ACHN (cell line): ENCODE results near the gene BRIP1.
"Not testable (repeated sequence)": the region's sequence is repeated elsewhere in the genome, so short reads cannot be mapped to it uniquely, and the experiment has no call there.

ENCODE experiments used
- DNase-seq: peaks from one replicate; pipeline ENCODE4 v3.0.0-alpha.2; 2015
- in situ Hi-C: cut with HindIII; loops from 2 replicates; pipeline ENCODE4 v1.10.0; 2017; ENCODE audit warnings: low sequenced_read_pairs, low pct_ligation_motif_present, low pct_unique_long_range_greater_than_20kb

The BRIP1 gene

DNA sequence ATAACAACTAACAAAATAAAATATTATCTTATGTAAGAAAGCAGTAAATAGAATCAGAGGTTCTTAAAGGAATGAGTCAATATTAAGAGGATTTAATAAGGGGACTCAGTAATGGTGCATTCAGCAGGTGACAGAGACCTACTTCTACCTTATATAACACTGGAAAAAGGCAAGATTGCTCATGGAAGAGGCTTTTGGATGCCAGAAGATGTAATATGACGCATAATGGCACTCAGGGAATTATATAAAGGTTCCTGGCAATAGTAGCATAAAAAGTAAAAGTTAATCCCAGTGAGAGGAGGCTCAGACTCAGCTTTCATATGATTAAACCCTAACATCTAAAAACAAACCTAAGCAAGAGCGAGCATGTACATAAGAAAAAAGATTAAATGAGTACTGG is 136.4 kb downstream of the BRIP1 start:
- in situ Hi-C loops, result no loop called here
- DNase-seq, result no peak

DNA sequence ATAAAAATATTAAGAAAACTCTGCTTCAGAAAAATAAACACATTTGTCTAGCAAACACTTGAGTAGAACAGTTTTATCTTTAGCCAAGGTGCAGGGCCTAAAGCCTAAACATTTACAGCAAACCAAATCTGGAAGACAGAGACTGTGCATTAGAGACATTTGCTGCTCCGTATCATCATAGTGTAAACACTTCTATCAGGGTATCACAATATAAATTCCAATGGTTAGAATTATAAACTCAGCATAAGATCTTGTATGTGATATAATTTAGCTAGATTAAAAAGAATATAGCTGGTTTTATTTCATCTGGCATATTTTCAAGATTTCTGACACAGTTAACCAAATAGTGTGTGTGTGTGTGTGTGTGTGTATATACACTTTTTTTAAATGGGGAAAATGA is 138.6 kb downstream of the BRIP1 start:
- DNase-seq, result no peak
- in situ Hi-C loops, result no loop called here

DNA sequence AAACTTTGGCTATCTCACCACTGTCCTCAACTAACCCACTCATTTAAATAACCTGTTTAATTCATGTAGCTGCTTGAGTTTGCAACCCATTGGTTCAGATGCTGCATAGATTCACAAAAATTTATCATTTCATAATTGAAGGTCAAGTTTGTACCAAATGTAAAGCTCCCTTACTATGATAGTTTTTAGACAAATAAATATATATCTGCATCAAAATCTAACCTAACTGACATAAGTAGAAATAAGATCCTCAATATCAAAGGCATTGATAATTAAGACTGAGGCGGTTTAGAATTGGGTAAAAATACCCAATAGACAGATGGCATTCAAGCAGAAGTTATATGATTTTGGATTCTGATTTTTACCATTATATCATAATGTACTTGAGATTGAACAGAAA is 139.4 kb downstream of the BRIP1 start:
- in situ Hi-C loops, result no loop called here
- DNase-seq, result no peak

DNA sequence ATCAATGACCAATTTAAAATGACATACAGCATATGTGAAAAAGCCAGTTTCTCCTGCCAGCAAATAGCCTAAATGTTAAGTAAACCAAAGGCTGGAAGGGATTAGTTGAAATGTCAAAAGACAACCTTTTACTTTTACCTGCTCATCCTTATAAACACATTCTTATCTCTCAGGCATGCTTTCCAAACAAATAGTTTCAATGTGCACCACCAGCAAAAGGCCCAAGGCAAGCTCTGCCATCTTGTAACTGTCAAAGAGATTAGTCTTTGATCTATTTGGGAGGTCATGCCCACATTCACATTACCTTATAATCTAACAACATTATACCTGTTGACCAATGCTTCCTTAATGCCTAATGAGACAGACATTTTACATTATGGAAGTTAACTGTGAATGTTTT is 140.1 kb downstream of the BRIP1 start:
- DNase-seq, result no peak
- in situ Hi-C loops, result no loop called here

DNA sequence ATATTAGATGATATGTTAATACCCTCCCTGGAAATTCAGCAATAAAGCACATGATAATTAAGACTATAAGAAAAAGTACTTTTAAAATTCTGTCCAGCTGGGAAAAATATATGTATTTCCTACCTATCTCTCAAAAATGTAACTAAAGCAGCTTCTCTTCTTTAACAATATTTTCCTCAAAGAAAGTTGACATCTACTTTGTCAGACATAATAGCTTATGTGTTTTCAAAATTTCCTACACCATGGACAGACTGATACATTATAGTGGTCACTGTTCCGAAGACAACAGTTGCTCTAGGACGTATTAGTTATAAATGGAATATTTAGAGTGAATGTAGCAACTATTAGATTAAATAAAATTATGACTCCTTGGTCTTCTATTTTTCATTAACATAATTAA is 140.9 kb downstream of the BRIP1 start:
- in situ Hi-C loops, result no loop called here
- DNase-seq, result no peak

DNA sequence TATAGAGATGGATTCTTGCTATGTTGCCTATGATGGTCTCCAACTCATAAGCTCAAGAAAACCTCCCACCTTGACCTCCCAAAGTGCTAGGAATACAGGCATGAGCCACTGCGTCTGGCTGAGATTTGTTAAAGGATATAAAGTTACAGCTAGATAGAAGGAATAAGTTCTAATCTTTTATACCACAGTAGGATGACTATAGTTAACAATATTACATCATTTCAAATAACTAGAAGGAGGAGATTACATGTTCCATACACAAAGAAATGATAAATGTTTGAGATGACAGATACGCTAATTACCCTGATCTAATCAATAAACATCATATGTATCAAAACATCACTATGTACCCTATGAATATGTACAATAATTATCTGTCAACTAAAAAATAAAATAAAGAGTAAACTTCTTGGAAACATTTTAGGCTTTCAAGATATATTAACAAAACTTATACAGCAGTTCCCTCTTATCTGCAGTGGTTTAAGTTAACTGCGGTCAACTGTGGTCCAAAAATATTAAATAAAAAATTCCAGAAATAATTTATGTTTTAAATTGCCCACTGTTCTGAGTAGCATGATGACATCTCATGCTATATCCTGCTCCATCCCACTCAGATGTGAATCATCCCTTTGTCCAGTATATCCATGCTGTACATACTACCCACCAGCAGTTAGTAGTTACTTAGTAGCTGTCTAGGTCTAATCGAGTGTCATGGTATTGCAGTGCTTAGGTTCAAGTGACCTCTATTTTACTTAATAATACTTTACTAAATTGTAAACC is 143.1 kb downstream of the BRIP1 start:
- in situ Hi-C loops, result no loop called here
- DNase-seq, result no peak

DNA sequence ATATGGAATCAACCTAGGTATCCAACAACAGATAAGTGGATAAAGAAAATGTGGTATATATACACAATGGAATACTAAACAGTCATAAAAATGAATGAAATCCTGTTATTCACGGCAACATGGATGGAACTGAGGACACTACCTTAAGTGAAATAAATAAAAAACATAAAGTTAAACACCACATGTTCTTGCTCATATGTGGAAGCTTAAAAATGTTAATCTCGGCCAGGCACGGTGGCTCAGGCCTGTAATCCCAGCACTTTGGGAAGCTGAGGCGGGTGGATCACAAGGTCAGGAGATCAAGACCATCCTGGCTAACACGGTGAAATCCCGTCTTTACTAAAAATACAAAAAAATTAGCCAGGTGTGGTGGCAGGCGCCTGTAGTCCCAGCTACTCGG is 144.1 kb downstream of the BRIP1 start:
- DNase-seq, in situ Hi-C loops: not testable (repeated sequence)

DNA sequence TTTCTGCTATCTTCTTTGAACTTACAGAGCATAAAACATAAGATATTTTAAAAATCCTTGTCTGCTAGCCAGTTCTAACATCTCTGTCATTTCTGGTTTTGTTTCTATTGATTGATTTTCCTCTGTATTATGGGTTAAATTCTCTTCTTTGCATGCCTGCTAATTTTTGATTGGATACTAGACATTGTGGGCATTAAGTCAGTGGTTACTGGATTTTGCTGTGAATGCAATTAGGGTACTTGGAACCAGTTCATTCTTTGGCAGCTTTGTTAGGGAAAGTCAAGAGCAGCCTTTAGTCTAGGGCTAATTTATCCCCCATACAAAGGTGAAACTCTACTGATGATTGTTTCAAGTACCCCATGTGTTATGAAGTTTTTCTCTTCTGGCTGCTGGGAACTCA is 145.3 kb downstream of the BRIP1 start:
- DNase-seq, result no peak
- in situ Hi-C loops, result no loop called here

DNA sequence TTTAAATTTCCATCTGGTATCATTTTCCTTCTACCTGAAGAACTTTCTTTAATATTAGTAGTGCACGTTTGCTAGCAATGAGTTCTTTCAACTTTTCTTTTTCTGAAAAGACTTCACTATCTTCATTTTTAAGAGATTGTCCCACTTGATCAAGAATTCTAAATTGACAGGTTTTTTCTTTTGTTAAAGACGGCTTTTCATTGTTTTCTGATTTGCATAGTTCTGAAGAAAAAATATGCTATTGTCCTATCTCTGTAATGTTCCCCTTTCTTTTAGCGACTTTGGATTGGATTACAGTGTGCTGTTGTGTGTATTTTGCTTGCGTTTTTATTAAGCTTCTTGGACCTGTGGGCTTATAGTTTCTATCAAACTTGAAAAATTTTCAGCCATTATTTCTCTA is 146.0 kb downstream of the BRIP1 start:
- DNase-seq, result no peak
- in situ Hi-C loops, result no loop called here

DNA sequence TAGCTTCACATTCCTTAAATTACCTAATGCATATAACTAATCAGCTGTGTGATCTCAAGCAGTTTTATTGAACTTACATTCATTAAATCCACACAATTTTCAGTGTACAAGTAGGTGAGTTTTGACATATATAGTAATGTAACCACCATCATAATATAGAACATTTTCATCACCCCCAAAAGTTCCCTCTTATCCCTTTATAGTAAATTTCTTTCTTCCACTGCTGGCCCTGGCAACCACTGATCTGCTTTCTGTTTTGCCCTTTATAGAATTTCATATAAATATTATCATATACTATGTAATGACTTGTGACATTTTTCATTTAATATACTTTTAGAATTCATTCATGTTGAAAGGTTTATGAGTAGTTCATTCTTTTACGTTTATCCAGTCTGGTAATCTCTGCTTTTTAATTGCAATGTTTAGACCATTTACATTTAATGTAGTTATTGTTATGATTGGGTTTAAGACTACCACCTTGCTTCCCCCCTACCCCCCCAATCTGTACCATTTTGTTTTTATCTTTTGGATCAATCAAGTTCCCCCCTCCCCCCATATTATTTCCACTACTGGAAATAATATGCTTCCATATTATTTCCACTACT is 147.0 kb downstream of the BRIP1 start:
- in situ Hi-C loops, result no loop called here
- DNase-seq, result no peak

DNA sequence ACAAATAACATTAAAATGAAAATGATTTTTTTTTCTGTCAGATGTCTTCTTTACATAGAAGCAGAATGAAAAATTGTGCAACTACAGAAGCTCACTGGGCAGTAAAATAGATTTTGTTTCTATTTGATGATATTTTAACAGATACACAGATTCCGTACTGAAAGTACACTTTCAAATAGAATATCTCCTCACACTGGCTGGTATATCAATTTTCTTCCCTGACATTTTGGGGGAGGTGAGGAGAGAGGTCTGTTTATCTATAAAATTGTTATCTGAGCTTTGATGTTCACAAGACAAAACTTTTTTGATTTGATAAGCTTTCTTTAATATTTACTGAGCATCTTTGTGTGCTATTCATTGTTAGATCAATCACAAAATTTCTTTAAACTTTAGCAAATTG is 148.0 kb downstream of the BRIP1 start:
- in situ Hi-C loops, result no loop called here
- DNase-seq, result no peak

DNA sequence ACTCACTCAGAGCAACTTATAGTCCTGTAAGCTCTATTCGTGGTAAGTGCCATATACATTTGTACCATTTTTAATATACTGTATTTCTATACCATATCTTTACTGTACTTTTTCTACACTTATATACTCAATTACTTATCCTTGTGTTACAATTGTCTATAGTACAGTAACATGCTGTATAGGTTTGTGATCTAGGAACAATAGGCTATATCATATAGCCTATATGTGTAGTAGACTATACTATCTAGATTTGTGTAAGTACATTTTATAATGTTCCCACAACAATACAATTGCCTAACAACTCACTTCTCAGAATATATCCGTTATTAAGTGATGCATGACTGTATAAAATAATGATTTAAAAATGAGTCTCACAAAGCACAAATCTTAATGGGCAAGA is 149.0 kb downstream of the BRIP1 start:
- in situ Hi-C loops, result no loop called here
- DNase-seq, result no peak

DNA sequence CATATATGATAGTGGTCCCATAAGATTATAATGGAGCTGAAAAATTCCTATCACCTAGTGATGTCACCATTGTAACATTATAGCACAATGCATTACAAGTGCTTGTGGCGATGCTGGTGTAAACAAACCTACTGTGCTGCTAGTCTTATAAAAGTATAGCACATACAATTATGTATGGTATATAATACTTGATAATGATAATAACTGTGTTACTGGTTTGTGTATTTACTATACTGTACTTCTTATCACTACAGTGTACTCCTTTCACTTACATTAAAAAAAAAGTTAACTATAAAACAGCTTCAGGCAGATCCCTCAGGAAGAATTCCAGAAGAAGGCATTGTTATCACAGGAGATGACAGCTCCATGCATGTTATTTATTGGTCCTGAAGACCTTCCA is 150.3 kb downstream of the BRIP1 start:
- in situ Hi-C loops, result no loop called here
- no peak for DNase-seq

DNA sequence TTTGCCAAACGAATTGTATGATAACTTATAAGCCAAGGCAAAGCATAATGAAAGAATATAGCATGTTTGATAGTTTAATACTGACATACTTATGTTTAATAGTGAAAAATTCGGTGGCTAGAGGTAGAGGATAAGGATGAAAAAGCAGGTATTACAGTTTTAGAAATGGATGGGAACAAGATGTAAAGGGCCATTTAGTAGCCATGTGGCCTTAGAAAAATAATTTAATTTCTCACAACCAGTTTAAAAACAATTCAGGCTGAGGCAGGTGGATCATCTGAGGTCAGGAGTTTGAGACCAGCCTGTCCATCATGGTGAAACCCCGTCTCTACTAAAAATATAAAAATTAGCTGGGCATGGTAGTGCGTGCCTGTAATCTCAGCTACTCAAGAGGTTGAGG is 152.8 kb downstream of the BRIP1 start:
- no peak for DNase-seq
- in situ Hi-C loops, result no loop called here

DNA sequence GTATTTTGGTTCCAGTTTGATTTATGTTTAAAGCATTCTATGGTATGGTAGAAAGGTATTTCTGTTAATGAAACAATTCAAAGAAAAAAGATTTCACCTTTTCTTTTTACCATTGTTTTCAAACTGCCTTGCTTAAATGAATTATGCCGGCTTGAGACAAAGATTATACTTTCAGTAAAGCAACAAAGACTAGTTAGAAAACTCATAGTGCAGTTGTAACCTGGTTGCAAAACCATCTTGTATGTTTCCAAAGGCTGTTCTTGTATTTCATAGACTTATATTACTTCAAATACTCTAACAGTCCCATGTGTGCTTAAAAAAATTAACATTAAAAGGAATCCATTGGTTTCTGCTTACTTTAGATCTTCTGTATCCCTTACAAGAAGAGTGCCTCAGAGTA is 153.8 kb downstream of the BRIP1 start:
- no peak for DNase-seq
- in situ Hi-C loops, result no loop called here

DNA sequence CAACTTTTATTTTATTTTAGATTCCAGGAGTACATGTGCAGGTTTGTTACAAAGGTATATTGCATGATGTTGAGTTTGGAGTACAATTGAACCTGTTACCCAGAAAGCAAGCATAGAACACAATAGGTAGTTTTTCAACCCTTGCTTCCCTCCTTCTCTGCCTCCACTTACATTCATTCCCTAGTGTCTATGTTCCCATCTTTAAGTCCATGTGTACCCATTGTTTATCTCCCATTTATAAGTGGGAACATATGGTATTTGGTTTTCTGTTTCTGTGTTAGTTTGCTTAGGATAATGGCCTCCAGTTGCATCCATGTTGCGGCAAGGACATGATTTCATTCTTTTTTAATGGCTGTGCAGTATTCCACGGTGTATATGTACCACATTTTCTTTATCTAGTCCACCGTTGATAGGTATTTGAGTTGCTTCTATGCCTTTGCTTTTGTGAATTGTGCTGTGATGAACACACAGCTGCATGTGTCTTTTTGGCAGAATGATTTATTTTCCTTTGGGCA is 158.3 kb downstream of the BRIP1 start:
- in situ Hi-C loops, result no loop called here
- no peak for DNase-seq

DNA sequence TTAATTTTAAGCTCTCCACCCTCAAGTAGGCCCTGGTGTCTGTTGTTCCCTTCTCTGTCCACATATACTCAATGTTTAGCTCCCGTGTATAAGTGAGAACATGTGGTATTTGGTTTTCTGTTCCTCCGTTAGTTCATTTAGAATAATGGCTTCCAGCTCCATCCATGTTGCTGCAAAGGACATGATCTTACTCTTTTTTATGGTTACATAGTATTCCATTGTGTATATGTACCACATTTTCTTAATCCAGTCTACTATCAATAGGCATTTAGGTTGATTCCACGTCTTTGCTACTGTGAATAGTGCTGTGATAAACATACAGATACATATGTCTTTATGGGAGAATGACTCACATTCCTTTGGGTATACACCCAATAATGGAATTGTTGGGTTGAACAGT is 160.9 kb downstream of the BRIP1 start:
- DNase-seq, result no peak
- in situ Hi-C loops, result no loop called here

DNA sequence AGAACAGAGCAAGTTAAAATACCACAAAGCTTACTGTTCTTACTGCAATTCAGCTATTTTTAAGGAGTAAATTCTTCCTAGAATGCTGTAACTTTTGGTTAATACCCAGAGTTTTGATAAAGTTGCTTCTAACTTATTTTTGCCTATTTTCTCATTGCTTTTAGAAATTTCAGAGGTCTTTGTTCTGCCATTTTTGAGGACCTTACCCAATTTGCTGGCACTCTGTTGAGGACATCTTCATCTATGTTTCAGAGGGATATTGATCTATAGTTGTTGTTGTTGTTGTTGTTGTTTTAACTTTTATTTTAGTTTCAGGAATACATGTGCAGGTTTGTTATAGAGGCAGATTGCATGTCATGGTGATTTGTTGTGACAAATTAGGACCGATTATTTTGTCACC is 161.3 kb downstream of the BRIP1 start:
- in situ Hi-C loops, result no loop called here
- no peak for DNase-seq

DNA sequence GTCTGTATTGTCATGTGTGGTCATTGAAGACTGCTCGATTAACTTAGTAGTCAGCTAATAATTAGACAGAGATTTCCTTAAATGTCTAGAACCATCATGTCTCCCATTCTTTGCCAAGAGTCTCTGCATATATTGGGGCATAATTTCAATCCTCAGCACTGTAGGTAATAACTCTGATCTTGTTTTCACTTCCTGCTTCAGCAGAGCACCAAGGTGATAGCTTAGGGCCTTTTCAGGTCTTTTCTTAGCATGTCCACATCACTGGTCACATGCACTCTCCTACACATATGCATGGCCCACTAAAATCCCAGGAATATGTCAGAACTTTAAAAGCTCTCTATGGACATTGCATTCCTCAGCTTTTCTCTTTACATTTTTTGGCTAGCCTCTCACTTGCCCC is 162.0 kb downstream of the BRIP1 start:
- in situ Hi-C loops, result no loop called here

DNA sequence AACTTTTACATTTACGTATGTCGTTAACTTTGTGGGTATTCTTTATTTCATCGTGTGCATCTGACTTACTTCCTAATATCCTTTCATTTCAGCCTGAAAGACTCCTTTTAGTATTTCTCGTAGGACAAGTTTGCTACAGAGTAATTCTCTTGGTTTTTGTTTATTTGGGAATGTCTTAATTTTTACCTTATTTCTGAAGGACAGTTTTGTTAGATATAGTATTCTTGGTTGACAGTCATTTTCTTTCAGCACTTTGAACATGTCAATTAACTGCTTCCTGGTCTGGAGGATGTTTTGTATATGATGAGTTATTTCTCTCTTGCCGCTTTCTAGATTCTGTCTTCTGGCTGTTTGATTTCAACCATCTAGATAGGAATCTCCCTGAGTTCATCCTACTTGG is 163.1 kb downstream of the BRIP1 start:
- DNase-seq, result no peak

More for the DNA sequence above, 162.0 kb downstream of the BRIP1 start:
- DNase-seq, result no peak

More for the DNA sequence above, 163.1 kb downstream of the BRIP1 start:
- in situ Hi-C loops, result no loop called here
